GM18499 (cell line): ENCODE measurements around the gene OR4C11.

Experiments
- ATAC-seq: cut with Tn5 transposase; IDR thresholded peaks from one replicate; pipeline ENCODE4 v1.9.1; 2021; ENCODE audit warnings: moderate number of reproducible peaks; ENCODE audit not compliant: insufficient read depth, unreplicated experiment

Gene OR4C11

GRCh38 chr11:55607545-55607944 lies at the start of gene OR4C11:
OR4C11 (minus strand) TSS chr11:55607645; CDS start chr11:55604373, 3,272 bp downstream.
- ATAC-seq, result no peak

- no peak for ATAC-seq
Observed at GRCh38 chr11:55655096-55655495, 47.7 kb upstream of the OR4C11 start.

GRCh38 chr11:55652560-55652959 lies 45.1 kb upstream of the OR4C11 start:
- ATAC-seq, result no peak

- ATAC-seq, result no peak
Observed at GRCh38 chr11:55648027-55648426, 40.6 kb upstream of the OR4C11 start, which contains the start of gene OR4S2. OR4S2 (plus strand) TSS chr11:55648327; CDS start chr11:55650904, 2,577 bp downstream.

- ATAC-seq, result no peak
Observed at GRCh38 chr11:55634813-55635212, 27.4 kb upstream of the OR4C11 start, which contains the start of gene OR4P4. OR4P4 (plus strand) TSS chr11:55635113.

- ATAC-seq, result no peak
Observed at GRCh38 chr11:55624531-55624930, 17.1 kb upstream of the OR4C11 start.

- peak; percentile 85 for ATAC-seq
Observed at GRCh38 chr11:55572548-55572947, 34.9 kb downstream of the OR4C11 start.

- no peak for ATAC-seq
Observed at GRCh38 chr11:55571828-55572227, 35.6 kb downstream of the OR4C11 start, which contains the start of gene OR4C16. OR4C16 (plus strand) TSS chr11:55572128; CDS start chr11:55572128, 0 bp downstream.

- ATAC-seq, result no peak
Observed at GRCh38 chr11:55554169-55554568, 53.3 kb downstream of the OR4C11 start, which contains the start of gene OR4C15. OR4C15 (plus strand) TSS chr11:55554469; CDS start chr11:55554469, 0 bp downstream.
